ENCODE data around the gene KSR2.
"Not testable (repeated sequence)": the region's sequence is repeated elsewhere in the genome, so short reads cannot be mapped to it uniquely, and the experiment has no call there.

KSR2 gene

GRCh38 chr12:117645473-117645872, 323.3 kb downstream of the KSR2 start:
- DNase-seq (ENCODE audit: insufficient read length, low spot score) (no peak), FAIRE-seq (no peak)
- no peak for TF ChIP-seq CTCF (IDR thresholded peaks at IDR 0.05; ENCODE audit: insufficient read depth, missing control alignments)

GRCh38 chr12:117643971-117644370, 324.8 kb downstream of the KSR2 start:
- no peak for DNase-seq (ENCODE audit: insufficient read length, low spot score)
- no peak for TF ChIP-seq CTCF (IDR thresholded peaks at IDR 0.05; ENCODE audit: insufficient read depth, missing control alignments)
- FAIRE-seq = peak; percentile 90

- no peak for FAIRE-seq
- no peak for TF ChIP-seq CTCF (IDR thresholded peaks at IDR 0.05; ENCODE audit: insufficient read depth, missing control alignments)
- no peak for DNase-seq (ENCODE audit: insufficient read length, low spot score)
Measured at GRCh38 chr12:117641885-117642284, 326.9 kb downstream of the KSR2 start.

- FAIRE-seq (no peak), DNase-seq (ENCODE audit: insufficient read length, low spot score) (no peak)
- TF ChIP-seq CTCF (IDR thresholded peaks at IDR 0.05; ENCODE audit: insufficient read depth, missing control alignments) = no peak
Measured at GRCh38 chr12:117640511-117640910, 328.3 kb downstream of the KSR2 start.

GRCh38 chr12:117629454-117629853, 339.3 kb downstream of the KSR2 start:
- TF ChIP-seq CTCF (IDR thresholded peaks at IDR 0.05; ENCODE audit: insufficient read depth, missing control alignments) = no peak
- DNase-seq (ENCODE audit: insufficient read length, low spot score) (no peak), FAIRE-seq (no peak)

- not testable (repeated sequence) for FAIRE-seq; DNase-seq (ENCODE audit: insufficient read length, low spot score)
Measured at GRCh38 chr12:117628711-117629110, 340.1 kb downstream of the KSR2 start.

- DNase-seq (ENCODE audit: insufficient read length, low spot score) = no peak
- no peak for TF ChIP-seq CTCF (IDR thresholded peaks at IDR 0.05; ENCODE audit: insufficient read depth, missing control alignments)
- FAIRE-seq = no peak
Measured at GRCh38 chr12:117622741-117623140, 346.0 kb downstream of the KSR2 start.

- no peak for FAIRE-seq
- no peak for TF ChIP-seq CTCF (IDR thresholded peaks at IDR 0.05; ENCODE audit: insufficient read depth, missing control alignments)
Measured at GRCh38 chr12:117622087-117622486, 346.7 kb downstream of the KSR2 start.

More at GRCh38 chr12:117622087-117622486, 346.7 kb downstream of the KSR2 start:
- DNase-seq (ENCODE audit: insufficient read length, low spot score) = no peak

Data from D721Med (cell line).